Panc1 (cell line): ENCODE results near the gene NTRK3. TPM values are rescaled to one million over a fixed set of nuclear protein-coding genes. Genes with fewer than 3 reads are reported as not detected.

ENCODE experiments used
- ATAC-seq: fragments of 200-7000 bp; cut with Tn5 transposase; 2 replicates; pipeline ENCODE4 v1.9.1; 2020; ENCODE audit warnings: mild to moderate bottlenecking, moderate library complexity
- BruUV-seq: library from RNA; stranded (reverse); fragments of 400-500 nt; replicated peaks from 2 replicates; lab custom pipeline; 2021; lab: Mats Ljungman, UMichigan
- CTCF ChIA-PET: fragments of 300-600 bp; sonication (Branson Sonifier 250); formaldehyde crosslinking; loops from one replicate; lab custom pipeline; 2022; ENCODE audit warnings: antibody characterized with exemption; lab: Charles Lee
- POLR2A ChIA-PET: fragments of 300-600 bp; sonication (Branson Sonifier 250); formaldehyde crosslinking; loops from one replicate; lab custom pipeline; 2022; ENCODE audit warnings: antibody characterized with exemption; lab: Charles Lee
- DNase-seq: peaks from one replicate; pipeline ENCODE4 v3.0.0-alpha.2; 2010; ENCODE audit warnings: low read depth, low spot score
- H3K27ac ChIP-seq: 2 replicates; pipeline ENCODE4 v1.5.1; 2011; ENCODE audit warnings: mild to moderate bottlenecking, low read length, inconsistent platforms
- H3K27me3 ChIP-seq: fragments of 200-500 bp; sonication (Bioruptor generic); 2 replicates; pipeline ENCODE4 v1.6.0; 2014; ENCODE audit warnings: low read length, inconsistent platforms; ENCODE audit not compliant: control insufficient read depth, insufficient read depth
- H3K36me3 ChIP-seq: fragments of 200-500 bp; sonication (Bioruptor generic); 2 replicates; pipeline ENCODE4 v1.5.1; 2014; ENCODE audit warnings: inconsistent platforms, mild to moderate bottlenecking, low read length, moderate library complexity; ENCODE audit not compliant: control insufficient read depth, insufficient read depth
- H3K4me1 ChIP-seq: 2 replicates; pipeline ENCODE4 v1.5.1; 2011; ENCODE audit warnings: inconsistent platforms, mild to moderate bottlenecking, low read length, moderate library complexity; ENCODE audit not compliant: control insufficient read depth, insufficient read depth
- H3K4me3 ChIP-seq, 2 experiments: 2 replicates each; pipeline ENCODE4 v1.5.1; 2011 to 2012; ENCODE audit warnings: low read depth in 2 of 2, low read length in 2 of 2, mild to moderate bottlenecking in 2 of 2, inconsistent platforms in 1 of 2, moderate library complexity in 1 of 2
- H3K9me3 ChIP-seq: fragments of 200-500 bp; sonication (Bioruptor generic); 2 replicates; pipeline ENCODE4 v1.5.1; 2014; ENCODE audit warnings: low read depth, mild to moderate bottlenecking, inconsistent platforms, low read length, moderate library complexity; ENCODE audit not compliant: control insufficient read depth, insufficient read depth
- POLR2AphosphoS5 ChIP-seq: IDR thresholded peaks from 2 replicates; pipeline ENCODE4 v1.6.1; 2012; ENCODE audit warnings: mild to moderate bottlenecking, low read depth, low read length, moderate library complexity
- SIN3A ChIP-seq: IDR thresholded peaks from 2 replicates; pipeline ENCODE4 v1.6.1; 2012; ENCODE audit warnings: low read depth, mild to moderate bottlenecking, low read length, moderate library complexity, borderline replicate concordance; ENCODE audit not compliant: insufficient read depth
- TCF7L2 ChIP-seq: IDR thresholded peaks from 2 replicates; pipeline ENCODE4 v1.6.1; 2011; ENCODE audit warnings: mild to moderate bottlenecking, low read depth, low read length, inconsistent platforms
- in situ Hi-C: cut with HindIII; loops from 2 replicates; pipeline ENCODE4 v1.10.0; 2016; ENCODE audit warnings: low sequenced_read_pairs, low pct_unique_long_range_greater_than_20kb
- intact Hi-C: fragments of 100-400 bp; cut with micrococcal nuclease; formaldehyde crosslinking; loops from one replicate; pipeline ENCODE4 v1.10.0; 2022; ENCODE audit not compliant: unreplicated experiment
- total RNA-seq: library from RNA; stranded (reverse); gene quantifications from one replicate; pipeline ENCODE4 v1.2.1, GENCODE V29; 2021; ENCODE audit not compliant: unreplicated experiment
- TF ChIP-seq, protein P1 (sequence below): fragments of 450-650 bp; IDR thresholded peaks from 2 replicates; pipeline ENCODE4 v1.5.1; 2017; ENCODE audit warnings: mild to moderate bottlenecking
- TF ChIP-seq, protein P2 (sequence below), 2 experiments: IDR thresholded peaks; 2 replicates each; pipeline ENCODE4 v1.6.1; 2011 to 2012; ENCODE audit warnings: low read depth in 2 of 2, control low read depth in 1 of 2, low read length in 1 of 2, mild to moderate bottlenecking in 1 of 2, moderate library complexity in 1 of 2; ENCODE audit not compliant: insufficient read depth in 1 of 2

NTRK3 gene
- total RNA-seq, 1 experiment from 2014 or later = not detected

DNA sequence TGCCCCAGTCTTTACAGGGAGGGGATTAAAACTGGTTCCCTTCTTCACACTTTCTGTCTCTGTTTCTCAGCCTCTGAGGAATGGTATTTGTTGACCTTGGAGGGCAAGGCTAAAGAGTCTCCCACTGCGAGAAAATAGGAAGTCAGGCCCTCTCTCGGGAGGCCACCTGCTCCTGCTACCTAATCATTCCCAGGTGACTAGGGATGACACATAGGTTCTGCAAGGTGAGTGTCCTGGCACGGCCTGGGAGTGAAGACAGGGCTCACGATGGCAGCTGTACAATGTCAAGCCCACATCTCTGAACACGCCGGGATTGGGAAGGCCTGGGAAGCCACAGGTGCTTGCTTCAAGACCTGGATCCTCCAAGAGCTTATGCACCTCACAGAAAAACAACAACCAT lies 314.2 kb downstream of the NTRK3 start:
- H3K4me3 ChIP-seq = no peak overlapping the region
- H3K9me3 ChIP-seq = no peaks in the 10 kb centered on the region
- no peak for ATAC-seq
- no peak overlapping the region for H3K27ac ChIP-seq
- peaks cover 2% of the 10 kb centered on the region; the same call in 1 of the 2 replicates for H3K27me3 ChIP-seq
- no peaks in the 10 kb centered on the region; the same call in 1 of the 2 replicates for H3K36me3 ChIP-seq
- intact Hi-C loops = no loop called here
- H3K4me1 ChIP-seq = no peaks in the 10 kb centered on the region
- DNase-seq = no peak
- ChIA-PET POLR2A (no interaction called here), CTCF (no interaction called here)
- in situ Hi-C loops = no loop called here
- TF ChIP-seq POLR2AphosphoS5 (no peak), SIN3A (no peak), TCF7L2 (no peak)
- TF ChIP-seq, protein P1, sequence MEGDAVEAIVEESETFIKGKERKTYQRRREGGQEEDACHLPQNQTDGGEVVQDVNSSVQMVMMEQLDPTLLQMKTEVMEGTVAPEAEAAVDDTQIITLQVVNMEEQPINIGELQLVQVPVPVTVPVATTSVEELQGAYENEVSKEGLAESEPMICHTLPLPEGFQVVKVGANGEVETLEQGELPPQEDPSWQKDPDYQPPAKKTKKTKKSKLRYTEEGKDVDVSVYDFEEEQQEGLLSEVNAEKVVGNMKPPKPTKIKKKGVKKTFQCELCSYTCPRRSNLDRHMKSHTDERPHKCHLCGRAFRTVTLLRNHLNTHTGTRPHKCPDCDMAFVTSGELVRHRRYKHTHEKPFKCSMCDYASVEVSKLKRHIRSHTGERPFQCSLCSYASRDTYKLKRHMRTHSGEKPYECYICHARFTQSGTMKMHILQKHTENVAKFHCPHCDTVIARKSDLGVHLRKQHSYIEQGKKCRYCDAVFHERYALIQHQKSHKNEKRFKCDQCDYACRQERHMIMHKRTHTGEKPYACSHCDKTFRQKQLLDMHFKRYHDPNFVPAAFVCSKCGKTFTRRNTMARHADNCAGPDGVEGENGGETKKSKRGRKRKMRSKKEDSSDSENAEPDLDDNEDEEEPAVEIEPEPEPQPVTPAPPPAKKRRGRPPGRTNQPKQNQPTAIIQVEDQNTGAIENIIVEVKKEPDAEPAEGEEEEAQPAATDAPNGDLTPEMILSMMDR = no peak
- TF ChIP-seq, protein P2, sequence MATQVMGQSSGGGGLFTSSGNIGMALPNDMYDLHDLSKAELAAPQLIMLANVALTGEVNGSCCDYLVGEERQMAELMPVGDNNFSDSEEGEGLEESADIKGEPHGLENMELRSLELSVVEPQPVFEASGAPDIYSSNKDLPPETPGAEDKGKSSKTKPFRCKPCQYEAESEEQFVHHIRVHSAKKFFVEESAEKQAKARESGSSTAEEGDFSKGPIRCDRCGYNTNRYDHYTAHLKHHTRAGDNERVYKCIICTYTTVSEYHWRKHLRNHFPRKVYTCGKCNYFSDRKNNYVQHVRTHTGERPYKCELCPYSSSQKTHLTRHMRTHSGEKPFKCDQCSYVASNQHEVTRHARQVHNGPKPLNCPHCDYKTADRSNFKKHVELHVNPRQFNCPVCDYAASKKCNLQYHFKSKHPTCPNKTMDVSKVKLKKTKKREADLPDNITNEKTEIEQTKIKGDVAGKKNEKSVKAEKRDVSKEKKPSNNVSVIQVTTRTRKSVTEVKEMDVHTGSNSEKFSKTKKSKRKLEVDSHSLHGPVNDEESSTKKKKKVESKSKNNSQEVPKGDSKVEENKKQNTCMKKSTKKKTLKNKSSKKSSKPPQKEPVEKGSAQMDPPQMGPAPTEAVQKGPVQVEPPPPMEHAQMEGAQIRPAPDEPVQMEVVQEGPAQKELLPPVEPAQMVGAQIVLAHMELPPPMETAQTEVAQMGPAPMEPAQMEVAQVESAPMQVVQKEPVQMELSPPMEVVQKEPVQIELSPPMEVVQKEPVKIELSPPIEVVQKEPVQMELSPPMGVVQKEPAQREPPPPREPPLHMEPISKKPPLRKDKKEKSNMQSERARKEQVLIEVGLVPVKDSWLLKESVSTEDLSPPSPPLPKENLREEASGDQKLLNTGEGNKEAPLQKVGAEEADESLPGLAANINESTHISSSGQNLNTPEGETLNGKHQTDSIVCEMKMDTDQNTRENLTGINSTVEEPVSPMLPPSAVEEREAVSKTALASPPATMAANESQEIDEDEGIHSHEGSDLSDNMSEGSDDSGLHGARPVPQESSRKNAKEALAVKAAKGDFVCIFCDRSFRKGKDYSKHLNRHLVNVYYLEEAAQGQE (IDR thresholded peaks at IDR 0.05; ENCODE audit: insufficient read depth in 1 of 2, low read depth in 2 of 2, low read length in 1 of 2) = no peak
- BruUV-seq = no TSS peak

DNA sequence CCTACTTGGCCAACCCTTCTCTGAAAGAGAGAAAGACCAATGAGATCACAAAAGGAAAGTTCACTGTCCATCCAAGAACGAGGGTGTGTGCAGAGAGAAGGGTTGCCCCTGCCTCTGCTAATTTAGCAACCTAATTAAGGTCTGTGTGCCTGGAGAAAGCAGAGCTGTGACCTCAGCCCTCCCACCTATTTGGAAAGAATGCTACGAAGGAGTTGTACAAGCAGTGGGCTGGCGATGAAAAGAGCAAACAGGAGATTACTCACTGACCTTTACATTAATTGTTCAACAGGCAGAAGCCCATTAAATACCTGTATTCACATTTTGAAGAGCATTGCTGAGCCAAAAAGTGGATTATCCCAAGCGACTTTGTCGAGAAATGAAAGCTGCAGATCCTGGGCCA lies 314.9 kb downstream of the NTRK3 start:
- in situ Hi-C loops (no loop called here), intact Hi-C loops (no loop called here)
- H3K4me1 ChIP-seq = no peaks in the 10 kb centered on the region
- POLR2A ChIA-PET = no interaction called here
- peaks cover 2% of the 10 kb centered on the region; the same call in 1 of the 2 replicates for H3K36me3 ChIP-seq
- no peak overlapping the region for H3K27ac ChIP-seq
- no peaks in the 10 kb centered on the region for H3K9me3 ChIP-seq
- no TSS peak for BruUV-seq
- no peak for DNase-seq
- CTCF ChIA-PET = no interaction called here
- ATAC-seq = no peak
- H3K27me3 ChIP-seq = peaks cover 2% of the 10 kb centered on the region; the same call in 1 of the 2 replicates
- H3K4me3 ChIP-seq = no peak overlapping the region
- TF ChIP-seq, protein P2 (IDR thresholded peaks at IDR 0.05; ENCODE audit: insufficient read depth in 1 of 2, low read depth in 2 of 2, low read length in 1 of 2) = no peak
- TF ChIP-seq TCF7L2 (no peak), SIN3A (no peak), POLR2AphosphoS5 (no peak)
- TF ChIP-seq, protein P1 = no peak
